ENCODE results near the gene CMIP. TPM values are rescaled to one million over a fixed set of nuclear protein-coding genes. Genes with fewer than 3 reads are reported as not detected.

CMIP gene
- total RNA-seq = 10 to 100 TPM; 42.0 to 72.5 TPM
- 34.9 TPM for polyA plus RNA-seq (ENCODE audit: insufficient read depth, low read depth, low replicate concordance)
- long read RNA-seq, donor 1, full-length matches to known transcripts = 3 of 3 reads
- long read RNA-seq, donor 1, partial matches to known transcripts = 0 of 3 reads
- long read RNA-seq, donor 1, other reads (novel, unspliced or antisense) = 0 of 3 reads
- long read RNA-seq, donor 2, partial matches to known transcripts = 9 of 9 reads
- long read RNA-seq, donor 2, other reads (novel, unspliced or antisense) = 0 of 9 reads

- 1% methylated on average over 48 of the region's 114 CpGs; no CpG with 5 or more reads in 1 of the 2 donors for WGBS, 2 donors
- no peak for TF ChIP-seq POLR2A (IDR thresholded peaks at IDR 0.05)
- no peak for TF ChIP-seq CTCF (IDR thresholded peaks at IDR 0.05)
- no peaks in the 10 kb centered on the region for H3K27me3 ChIP-seq
- H3K4me1 ChIP-seq = peaks cover 10% of the 10 kb centered on the region
- peak; percentile 83 for DNase-seq
- no peaks in the 10 kb centered on the region for H3K36me3 ChIP-seq (ENCODE audit: low read depth, missing control alignments)
- intact Hi-C loops (cut with DNase I; ENCODE audit: low total_unique reads) = no loop called here
- H3K27ac ChIP-seq = peak within 1 kb of the TSS; percentile 87 to 91
- peak within 1 kb of the TSS; percentile 60 to 66 for H3K4me3 ChIP-seq
- H3K9me3 ChIP-seq = no peaks in the 10 kb centered on the region
Measured at GRCh38 chr16:81444448-81445121, at the start of gene CMIP. TSS of gene CMIP (plus strand) at chr16:81444808.

- Histone ChIP-seq H3K27me3 (no peaks in the 10 kb centered on the region), H3K27ac (no peak overlapping the region), H3K36me3 (ENCODE audit: low read depth, missing control alignments) (no peaks in the 10 kb centered on the region), H3K9me3 (no peaks in the 10 kb centered on the region), H3K4me3 (no peak overlapping the region), H3K4me1 (no peaks in the 10 kb centered on the region)
- 43 to 52% methylated on average over 13 of the region's 13 CpGs for WGBS, 2 donors
- no peak for TF ChIP-seq CTCF (IDR thresholded peaks at IDR 0.05)
- no peak for TF ChIP-seq POLR2A (IDR thresholded peaks at IDR 0.05)
- intact Hi-C loops (cut with DNase I; ENCODE audit: low total_unique reads) = no loop called here
- DNase-seq = no peak
Measured at GRCh38 chr16:81394966-81395655, 49.5 kb upstream of the CMIP start.

- DNase-seq = no peak
- Histone ChIP-seq H3K9me3 (no peaks in the 10 kb centered on the region), H3K27me3 (no peaks in the 10 kb centered on the region), H3K27ac (no peak overlapping the region), H3K36me3 (ENCODE audit: low read depth, missing control alignments) (no peaks in the 10 kb centered on the region), H3K4me3 (no peak overlapping the region), H3K4me1 (no peaks in the 10 kb centered on the region)
- WGBS, 2 donors = 80 to 90% methylated on average over 13 to 21 of the region's 21 CpGs
- TF ChIP-seq CTCF (IDR thresholded peaks at IDR 0.05) (no peak), POLR2A (IDR thresholded peaks at IDR 0.05) (no peak)
- intact Hi-C loops (cut with DNase I; ENCODE audit: low total_unique reads) = no loop called here
Measured at GRCh38 chr16:81397058-81397878, 47.3 kb upstream of the CMIP start.

- Histone ChIP-seq H3K4me1 (no peaks in the 10 kb centered on the region), H3K4me3 (no peak overlapping the region), H3K27me3 (no peaks in the 10 kb centered on the region), H3K36me3 (ENCODE audit: low read depth, missing control alignments) (no peaks in the 10 kb centered on the region), H3K27ac (no peak overlapping the region), H3K9me3 (no peaks in the 10 kb centered on the region)
- TF ChIP-seq CTCF (IDR thresholded peaks at IDR 0.05) = no peak
- no peak for TF ChIP-seq POLR2A (IDR thresholded peaks at IDR 0.05)
- DNase-seq = no peak
- WGBS, 2 donors = 87 to 93% methylated on average over 14 of the region's 14 CpGs
- intact Hi-C loops (cut with DNase I; ENCODE audit: low total_unique reads) = no loop called here
Measured at GRCh38 chr16:81397879-81398520, 46.6 kb upstream of the CMIP start.
